Esophagus muscularis mucosa (tissue), 4 donors: Measurements from ENCODE around the gene DPY19L3. TPM values are rescaled to one million over a fixed set of nuclear protein-coding genes. Genes with fewer than 3 reads are reported as not detected.

ENCODE experiments used
- DNase-seq: peaks from one replicate; pipeline ENCODE4 v3.0.0-alpha.2; 2017; ENCODE audit errors: extremely low spot score
- H3K27ac ChIP-seq, 4 donors: fragments of 200-600 bp; sonication (generic); replicated peaks in 1 of 4; 1 replicate in 3 of 4; 2 replicates in 1 of 4; pipeline ENCODE4 v1.5.1; 2016 to 2019; ENCODE audit warnings: mild to moderate bottlenecking in 1 of 4
- H3K27me3 ChIP-seq, 4 donors: fragments of 200-600 bp; sonication (generic); one replicate each; pipeline versions ENCODE4 v1.5.1 to v1.6.0; 2016 to 2019
- H3K36me3 ChIP-seq, 4 donors: fragments of 200-600 bp; sonication (generic); one replicate each; pipeline ENCODE4 v1.5.1; 2016 to 2019
- H3K4me1 ChIP-seq, 4 donors: fragments of 200-600 bp; sonication (generic); one replicate each; pipeline ENCODE4 v1.5.1; 2016 to 2019
- H3K4me3 ChIP-seq, 4 donors: fragments of 200-600 bp; sonication (generic); 1 replicate in 2 of 4; 2 replicates in 2 of 4; pipeline ENCODE4 v1.5.1; 2016 to 2019; ENCODE audit warnings: mild to moderate bottlenecking in 4 of 4, moderate library complexity in 1 of 4
- H3K9me3 ChIP-seq, 4 donors: fragments of 200-600 bp; sonication (generic); 1 replicate in 3 of 4; 2 replicates in 1 of 4; pipeline ENCODE4 v1.5.1; 2016 to 2019
- CTCF ChIP-seq, 3 experiments: fragments of 200-600 bp in 2 of 3; fragments of 450-650 bp in 1 of 3; sonication (generic) in 2 of 3; IDR thresholded peaks; one replicate each; pipeline ENCODE4 v1.5.1; 2017 to 2019; ENCODE audit warnings: antibody characterized with exemption in 3 of 3, mild to moderate bottlenecking in 2 of 3, moderate library complexity in 1 of 3
- EP300 ChIP-seq: sonication (generic); formaldehyde crosslinking; IDR thresholded peaks from one replicate; pipeline ENCODE4 v1.6.1; 2017; ENCODE audit warnings: antibody characterized with exemption
- POLR2A ChIP-seq: fragments of 450-650 bp; IDR thresholded peaks from one replicate; pipeline ENCODE4 v1.6.1; 2017; ENCODE audit warnings: antibody characterized with exemption, moderate library complexity, mild to moderate bottlenecking, low read depth
- POLR2AphosphoS5 ChIP-seq, 2 donors: sonication (generic); formaldehyde crosslinking; IDR thresholded peaks; one replicate each; pipeline ENCODE4 v1.6.1; 2017; ENCODE audit warnings: antibody characterized with exemption in 2 of 2
- WGBS: methylation state at CpG from one replicate; pipeline ENCODE4 v1.1.5; 2018; 5-methylcytosine and 5-hydroxymethylcytosine counted together
- intact Hi-C: fragments of 100-400 bp; cut with DNase I; formaldehyde crosslinking; loops from one replicate; pipeline ENCODE4 v1.15.1; 2023
- total RNA-seq, 4 donors: library from RNA; depleted of rRNA; stranded (reverse); fragments of >200 nt; gene quantifications; one replicate each; pipeline versions ENCODE4 v1.1.0 to v1.2.1, GENCODE V29; 2016

Gene DPY19L3
- total RNA-seq, 4 donors from 2014 or later: 13.6 to 16.4 (median 14.6) TPM

- Histone ChIP-seq H3K4me1 (no peaks in the 10 kb centered on the region), H3K27ac (no peak overlapping the region), H3K27me3 (peaks cover 0 to 7% (median 0%) of the 10 kb centered on the region in 4 donors), H3K36me3 (no peaks in the 10 kb centered on the region), H3K9me3 (peaks cover 0 to 13% (median 6%) of the 10 kb centered on the region in 4 donors), H3K4me3 (no peak overlapping the region)
- no peak for TF ChIP-seq POLR2AphosphoS5 (IDR thresholded peaks at IDR 0.05)
- no peak for TF ChIP-seq EP300
- TF ChIP-seq POLR2A: no peak
- TF ChIP-seq CTCF (IDR thresholded peaks at IDR 0.05): no peak
- DNase-seq: no peak
- intact Hi-C loops: no loop called here
- 51% methylated on average over 2 of the region's 2 CpGs for WGBS
Observed at GRCh38 chr19:32530773-32531172, 125.2 kb downstream of the DPY19L3 start.

- TF ChIP-seq POLR2A: no peak
- no peak for TF ChIP-seq EP300
- TF ChIP-seq POLR2AphosphoS5 (IDR thresholded peaks at IDR 0.05): no peak
- no peak for TF ChIP-seq CTCF (IDR thresholded peaks at IDR 0.05)
- Histone ChIP-seq H3K27ac (no peak overlapping the region), H3K27me3 (peaks cover 0 to 9% (median 0%) of the 10 kb centered on the region in 4 donors), H3K36me3 (no peaks in the 10 kb centered on the region), H3K9me3 (peaks cover 0 to 13% (median 6%) of the 10 kb centered on the region in 4 donors), H3K4me1 (no peaks in the 10 kb centered on the region), H3K4me3 (no peak overlapping the region)
- WGBS: 93% methylated on average over 3 of the region's 3 CpGs
- no peak for DNase-seq
- intact Hi-C loops: no loop called here
Observed at GRCh38 chr19:32532233-32532632, 126.7 kb downstream of the DPY19L3 start.

Other genes starting within 250 kb of the DPY19L3 start
- 10 to 100 TPM; 12.6 to 19.1 (median 17.9) TPM for gene ZNF507, start 60.2 kb upstream of the DPY19L3 start, total RNA-seq
- 100 to 1,000 TPM in 3 of 4 donors, 10 to 100 TPM in 1; 98.8 to 132 (median 112) TPM for gene PDCD5, start 175.4 kb downstream of the DPY19L3 start, total RNA-seq